ENCODE results near the gene S100A7A.

DNA sequence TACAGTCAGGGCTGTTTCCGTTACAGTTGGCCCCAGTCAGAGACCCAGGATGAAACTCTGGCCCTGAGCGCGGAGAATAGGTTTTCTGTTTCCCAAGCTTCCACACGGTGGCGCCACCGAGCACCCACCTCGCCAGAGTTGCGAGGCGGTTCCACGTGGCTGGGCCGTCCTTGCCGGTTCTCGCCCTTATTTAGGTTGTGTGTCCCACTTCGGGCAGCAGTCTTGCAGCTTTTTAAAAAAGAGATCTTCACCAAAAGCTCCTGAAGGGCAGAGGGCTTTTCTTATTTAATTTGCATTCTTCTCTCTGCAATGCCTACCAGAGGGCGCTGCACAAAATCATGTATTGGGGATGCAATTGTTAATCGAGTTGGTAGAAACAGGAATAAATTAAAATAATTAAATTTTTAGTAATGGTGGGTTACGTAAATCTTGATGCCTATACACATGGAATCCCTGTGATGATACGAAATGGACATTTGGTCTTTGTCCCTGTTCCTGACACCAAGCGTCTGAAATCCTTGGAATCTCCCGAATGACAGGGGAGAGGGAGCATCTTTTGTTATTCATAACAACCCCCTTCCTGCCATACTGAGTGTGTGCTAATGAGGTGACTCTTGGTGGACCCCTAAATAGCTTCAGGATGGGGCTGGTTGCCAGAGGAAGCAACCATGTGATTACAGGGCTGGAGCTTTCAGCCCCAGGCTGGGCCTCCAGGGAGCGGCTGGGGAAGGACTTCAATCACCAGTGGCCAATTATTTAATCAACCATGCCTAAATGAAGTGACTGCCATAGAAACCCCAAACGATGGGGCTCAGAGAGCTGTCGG lies 49.7 kb downstream of the S100A7A start:
- TF ChIP-seq, protein P1, sequence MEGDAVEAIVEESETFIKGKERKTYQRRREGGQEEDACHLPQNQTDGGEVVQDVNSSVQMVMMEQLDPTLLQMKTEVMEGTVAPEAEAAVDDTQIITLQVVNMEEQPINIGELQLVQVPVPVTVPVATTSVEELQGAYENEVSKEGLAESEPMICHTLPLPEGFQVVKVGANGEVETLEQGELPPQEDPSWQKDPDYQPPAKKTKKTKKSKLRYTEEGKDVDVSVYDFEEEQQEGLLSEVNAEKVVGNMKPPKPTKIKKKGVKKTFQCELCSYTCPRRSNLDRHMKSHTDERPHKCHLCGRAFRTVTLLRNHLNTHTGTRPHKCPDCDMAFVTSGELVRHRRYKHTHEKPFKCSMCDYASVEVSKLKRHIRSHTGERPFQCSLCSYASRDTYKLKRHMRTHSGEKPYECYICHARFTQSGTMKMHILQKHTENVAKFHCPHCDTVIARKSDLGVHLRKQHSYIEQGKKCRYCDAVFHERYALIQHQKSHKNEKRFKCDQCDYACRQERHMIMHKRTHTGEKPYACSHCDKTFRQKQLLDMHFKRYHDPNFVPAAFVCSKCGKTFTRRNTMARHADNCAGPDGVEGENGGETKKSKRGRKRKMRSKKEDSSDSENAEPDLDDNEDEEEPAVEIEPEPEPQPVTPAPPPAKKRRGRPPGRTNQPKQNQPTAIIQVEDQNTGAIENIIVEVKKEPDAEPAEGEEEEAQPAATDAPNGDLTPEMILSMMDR (IDR thresholded peaks at IDR 0.05; ENCODE audit: insufficient read depth, low read depth, low read length), result peak; percentile 59
- no peak for TF ChIP-seq EZH2 (IDR thresholded peaks at IDR 0.05; ENCODE audit: insufficient read depth, low read length)
